GM23338 (cell line): Measurements from ENCODE around the gene LAMC3. TPM values are rescaled to one million over a fixed set of nuclear protein-coding genes. Genes with fewer than 3 reads are reported as not detected.

Experiments used
- ATAC-seq: fragments of 200-7000 bp; cut with Tn5 transposase; 3 replicates; pipeline ENCODE4 v1.9.1; 2020
- DNase-seq: peaks from one replicate; pipeline ENCODE4 v3.0.0-alpha.2; 2015; ENCODE audit warnings: low spot score
- H2AFZ ChIP-seq: fragments of 200-600 bp; sonication (generic); 2 replicates; pipeline ENCODE4 v1.8.0; 2016; ENCODE audit warnings: antibody characterized with exemption, mild to moderate bottlenecking, moderate library complexity
- H3F3A ChIP-seq: fragments of 200-600 bp; sonication (generic); replicated peaks from 2 replicates; pipeline ENCODE4 v1.8.0; 2017; ENCODE audit warnings: antibody characterized with exemption, mixed run types, low read depth
- H3K27ac ChIP-seq: fragments of 200-600 bp; sonication (generic); 2 replicates; pipeline ENCODE4 v1.6.1; 2016; ENCODE audit warnings: low read depth
- H3K27me3 ChIP-seq: fragments of 200-600 bp; sonication (generic); 2 replicates; pipeline ENCODE4 v1.8.0; 2016; ENCODE audit warnings: mild to moderate bottlenecking, mixed run types, moderate library complexity; ENCODE audit not compliant: insufficient read depth
- H3K36me3 ChIP-seq: fragments of 200-600 bp; sonication (generic); 2 replicates; pipeline ENCODE4 v1.8.0; 2016; ENCODE audit warnings: mild to moderate bottlenecking; ENCODE audit not compliant: insufficient read depth
- H3K4me1 ChIP-seq: fragments of 200-600 bp; sonication (generic); 2 replicates; pipeline ENCODE4 v1.8.0; 2016; ENCODE audit warnings: mild to moderate bottlenecking, moderate library complexity; ENCODE audit not compliant: insufficient read depth
- H3K4me2 ChIP-seq: fragments of 200-600 bp; sonication (generic); 2 replicates; pipeline ENCODE4 v1.7.1; 2017; ENCODE audit warnings: mixed run types
- H3K4me3 ChIP-seq: fragments of 200-600 bp; sonication (generic); 2 replicates; pipeline ENCODE4 v1.6.1; 2016; ENCODE audit warnings: mixed run types
- H3K79me2 ChIP-seq: fragments of 200-600 bp; sonication (generic); replicated peaks from 2 replicates; pipeline ENCODE4 v1.8.0; 2017; ENCODE audit warnings: mild to moderate bottlenecking; ENCODE audit not compliant: insufficient read depth
- H3K9me2 ChIP-seq: fragments of 200-600 bp; sonication (generic); 2 replicates; pipeline ENCODE4 v1.8.0; 2017; ENCODE audit not compliant: insufficient read depth
- H4K20me1 ChIP-seq: fragments of 200-600 bp; sonication (generic); replicated peaks from 2 replicates; pipeline ENCODE4 v1.8.0; 2017; ENCODE audit warnings: mild to moderate bottlenecking; ENCODE audit not compliant: insufficient read depth
- H3K27ac Mint-ChIP-seq: 2 replicates; pipeline ENCODE4 v1.8.0; 2020; ENCODE audit warnings: inconsistent platforms, mild to moderate bottlenecking, moderate library complexity, mixed read lengths
- H3K27me3 Mint-ChIP-seq: 3 replicates; pipeline ENCODE4 v1.8.0; 2022; ENCODE audit warnings: low read depth, mild to moderate bottlenecking, moderate library complexity, mixed read lengths, inconsistent platforms; ENCODE audit not compliant: insufficient read depth, poor library complexity
- H3K36me3 Mint-ChIP-seq: 3 replicates; pipeline ENCODE4 v1.8.0; 2021; ENCODE audit warnings: low read depth, mild to moderate bottlenecking, inconsistent platforms, moderate library complexity, mixed read lengths
- H3K4me1 Mint-ChIP-seq: 3 replicates; pipeline ENCODE4 v1.8.0; 2020; ENCODE audit warnings: mild to moderate bottlenecking, inconsistent platforms, mixed read lengths
- H3K4me3 Mint-ChIP-seq: 3 replicates; pipeline ENCODE4 v1.8.0; 2021; ENCODE audit warnings: moderate library complexity, mild to moderate bottlenecking, inconsistent platforms, mixed read lengths
- H3K9me3 Mint-ChIP-seq: 3 replicates; pipeline ENCODE4 v1.8.0; 2020; ENCODE audit warnings: moderate library complexity, mild to moderate bottlenecking, inconsistent platforms, mixed read lengths
- EZH2phosphoT487 ChIP-seq: fragments of 200-600 bp; sonication (generic); IDR thresholded peaks from one replicate; pipeline ENCODE4 v1.8.1; 2018; ENCODE audit warnings: antibody characterized with exemption; ENCODE audit not compliant: unreplicated experiment
- JUNB ChIP-seq: IDR thresholded peaks from one replicate; pipeline ENCODE4 v1.6.1; 2016; ENCODE audit warnings: antibody characterized with exemption; ENCODE audit not compliant: unreplicated experiment
- NANOG ChIP-seq: IDR thresholded peaks from 2 replicates; pipeline ENCODE4 v1.6.1; 2016; ENCODE audit warnings: antibody characterized with exemption, borderline replicate concordance
- POLR2AphosphoS5 ChIP-seq: IDR thresholded peaks from 2 replicates; pipeline ENCODE4 v1.6.1; 2016; ENCODE audit warnings: antibody characterized with exemption, low read depth
- ZNF114 ChIP-seq: fragments of 250-450 bp; sonication (Bioruptor Pico); IDR thresholded peaks from 2 replicates; pipeline ENCODE4 v1.5.0; 2020; ENCODE audit warnings: mild to moderate bottlenecking, moderate library complexity
- ZNF331 ChIP-seq: fragments of 250-450 bp; sonication (Bioruptor Pico); IDR thresholded peaks from 2 replicates; pipeline ENCODE4 v1.5.0; 2020; ENCODE audit warnings: low read depth, mild to moderate bottlenecking, moderate library complexity
- polyA plus RNA-seq: library from polyadenylated mRNA; unstranded; fragments of >200 nt; fragmentation: Nextera tagmentation; extraction: Ambion mirVana; gene quantifications from 2 replicates; pipeline ENCODE4 v1.2.1, GENCODE V29; 2016
- total RNA-seq: library from RNA; depleted of rRNA; stranded (reverse); fragments of >200 nt; shearing (Covaris generic); gene quantifications from 2 replicates; pipeline ENCODE4 v1.2.3, GENCODE V29; 2014
- TF ChIP-seq, protein P1 (sequence below): fragments of 250-450 bp; sonication (Bioruptor Pico); IDR thresholded peaks from 2 replicates; pipeline ENCODE4 v1.5.0; 2020; ENCODE audit warnings: mild to moderate bottlenecking, moderate library complexity
- TF ChIP-seq, protein P2 (sequence below): IDR thresholded peaks from 2 replicates; pipeline ENCODE4 v1.6.1; 2016; ENCODE audit warnings: antibody characterized with exemption
- TF ChIP-seq, protein P3 (sequence below), 2 experiments: fragments of 200-600 bp in 1 of 2; sonication (generic) in 1 of 2; conservative IDR thresholded peaks; 2 replicates each; pipeline versions ENCODE4 v1.5.1 to v1.6.1; 2016 to 2017; ENCODE audit warnings: antibody characterized with exemption in 2 of 2, low read depth in 2 of 2, mild to moderate bottlenecking in 2 of 2, moderate library complexity in 1 of 2

LAMC3 gene
- total and polyA plus RNA-seq, 2 experiments from 2014 or later, result 9.0 to 27.4 TPM

- H3F3A ChIP-seq, result no peaks in the 10 kb centered on the region
- H3K4me1 ChIP-seq, result no peaks in the 10 kb centered on the region
- no peaks in the 10 kb centered on the region for H3K36me3 ChIP-seq
- no peak overlapping the region for H3K4me3 ChIP-seq
- Mint-ChIP-seq H3K27me3 (peaks cover 6% of the 10 kb centered on the region), H3K27ac (no peak overlapping the region), H3K4me1 (peaks cover 5% of the 10 kb centered on the region; the same call in 1 of the 3 replicates), H3K9me3 (no peaks in the 10 kb centered on the region), H3K36me3 (no peaks in the 10 kb centered on the region), H3K4me3 (no peak overlapping the region)
- DNase-seq (no peak), ATAC-seq (no peak)
- H4K20me1 ChIP-seq, result no peaks in the 10 kb centered on the region
- TF ChIP-seq ZNF331 (CRISPR knock-in tag) (no peak), NANOG (no peak), EZH2phosphoT487 (no peak), JUNB (no peak), POLR2AphosphoS5 (no peak)
- no peak overlapping the region for H3K27ac ChIP-seq
- no peak overlapping the region for H2AFZ ChIP-seq
- no peaks in the 10 kb centered on the region for H3K79me2 ChIP-seq
- H3K4me2 ChIP-seq, result no peak overlapping the region
- no peaks in the 10 kb centered on the region for H3K9me2 ChIP-seq
- no peaks in the 10 kb centered on the region for H3K27me3 ChIP-seq
Observed at GRCh38 chr9:130980526-130980925, 28.4 kb upstream of the LAMC3 start.

- Histone ChIP-seq H3K27ac (no peak overlapping the region), H3K4me2 (no peak overlapping the region), H3K9me2 (no peaks in the 10 kb centered on the region), H2AFZ (0 out of 2 replicates have a peak overlapping the region, but pooled peaks have one; percentile 52), H3K36me3 (no peaks in the 10 kb centered on the region), H3K4me1 (no peaks in the 10 kb centered on the region), H3K4me3 (no peak overlapping the region), H3K79me2 (no peaks in the 10 kb centered on the region), H3K27me3 (no peaks in the 10 kb centered on the region), H3F3A (no peaks in the 10 kb centered on the region), H4K20me1 (no peaks in the 10 kb centered on the region)
- no peaks in the 10 kb centered on the region for H3K9me3 Mint-ChIP-seq
- H3K27ac Mint-ChIP-seq, result no peak overlapping the region
- DNase-seq (no peak), ATAC-seq (no peak)
- H3K36me3 Mint-ChIP-seq, result no peaks in the 10 kb centered on the region
- no peak overlapping the region for H3K4me3 Mint-ChIP-seq
- H3K4me1 Mint-ChIP-seq, result peaks cover 5% of the 10 kb centered on the region; the same call in 1 of the 3 replicates
- H3K27me3 Mint-ChIP-seq, result peaks cover 6% of the 10 kb centered on the region
- TF ChIP-seq, protein P1, sequence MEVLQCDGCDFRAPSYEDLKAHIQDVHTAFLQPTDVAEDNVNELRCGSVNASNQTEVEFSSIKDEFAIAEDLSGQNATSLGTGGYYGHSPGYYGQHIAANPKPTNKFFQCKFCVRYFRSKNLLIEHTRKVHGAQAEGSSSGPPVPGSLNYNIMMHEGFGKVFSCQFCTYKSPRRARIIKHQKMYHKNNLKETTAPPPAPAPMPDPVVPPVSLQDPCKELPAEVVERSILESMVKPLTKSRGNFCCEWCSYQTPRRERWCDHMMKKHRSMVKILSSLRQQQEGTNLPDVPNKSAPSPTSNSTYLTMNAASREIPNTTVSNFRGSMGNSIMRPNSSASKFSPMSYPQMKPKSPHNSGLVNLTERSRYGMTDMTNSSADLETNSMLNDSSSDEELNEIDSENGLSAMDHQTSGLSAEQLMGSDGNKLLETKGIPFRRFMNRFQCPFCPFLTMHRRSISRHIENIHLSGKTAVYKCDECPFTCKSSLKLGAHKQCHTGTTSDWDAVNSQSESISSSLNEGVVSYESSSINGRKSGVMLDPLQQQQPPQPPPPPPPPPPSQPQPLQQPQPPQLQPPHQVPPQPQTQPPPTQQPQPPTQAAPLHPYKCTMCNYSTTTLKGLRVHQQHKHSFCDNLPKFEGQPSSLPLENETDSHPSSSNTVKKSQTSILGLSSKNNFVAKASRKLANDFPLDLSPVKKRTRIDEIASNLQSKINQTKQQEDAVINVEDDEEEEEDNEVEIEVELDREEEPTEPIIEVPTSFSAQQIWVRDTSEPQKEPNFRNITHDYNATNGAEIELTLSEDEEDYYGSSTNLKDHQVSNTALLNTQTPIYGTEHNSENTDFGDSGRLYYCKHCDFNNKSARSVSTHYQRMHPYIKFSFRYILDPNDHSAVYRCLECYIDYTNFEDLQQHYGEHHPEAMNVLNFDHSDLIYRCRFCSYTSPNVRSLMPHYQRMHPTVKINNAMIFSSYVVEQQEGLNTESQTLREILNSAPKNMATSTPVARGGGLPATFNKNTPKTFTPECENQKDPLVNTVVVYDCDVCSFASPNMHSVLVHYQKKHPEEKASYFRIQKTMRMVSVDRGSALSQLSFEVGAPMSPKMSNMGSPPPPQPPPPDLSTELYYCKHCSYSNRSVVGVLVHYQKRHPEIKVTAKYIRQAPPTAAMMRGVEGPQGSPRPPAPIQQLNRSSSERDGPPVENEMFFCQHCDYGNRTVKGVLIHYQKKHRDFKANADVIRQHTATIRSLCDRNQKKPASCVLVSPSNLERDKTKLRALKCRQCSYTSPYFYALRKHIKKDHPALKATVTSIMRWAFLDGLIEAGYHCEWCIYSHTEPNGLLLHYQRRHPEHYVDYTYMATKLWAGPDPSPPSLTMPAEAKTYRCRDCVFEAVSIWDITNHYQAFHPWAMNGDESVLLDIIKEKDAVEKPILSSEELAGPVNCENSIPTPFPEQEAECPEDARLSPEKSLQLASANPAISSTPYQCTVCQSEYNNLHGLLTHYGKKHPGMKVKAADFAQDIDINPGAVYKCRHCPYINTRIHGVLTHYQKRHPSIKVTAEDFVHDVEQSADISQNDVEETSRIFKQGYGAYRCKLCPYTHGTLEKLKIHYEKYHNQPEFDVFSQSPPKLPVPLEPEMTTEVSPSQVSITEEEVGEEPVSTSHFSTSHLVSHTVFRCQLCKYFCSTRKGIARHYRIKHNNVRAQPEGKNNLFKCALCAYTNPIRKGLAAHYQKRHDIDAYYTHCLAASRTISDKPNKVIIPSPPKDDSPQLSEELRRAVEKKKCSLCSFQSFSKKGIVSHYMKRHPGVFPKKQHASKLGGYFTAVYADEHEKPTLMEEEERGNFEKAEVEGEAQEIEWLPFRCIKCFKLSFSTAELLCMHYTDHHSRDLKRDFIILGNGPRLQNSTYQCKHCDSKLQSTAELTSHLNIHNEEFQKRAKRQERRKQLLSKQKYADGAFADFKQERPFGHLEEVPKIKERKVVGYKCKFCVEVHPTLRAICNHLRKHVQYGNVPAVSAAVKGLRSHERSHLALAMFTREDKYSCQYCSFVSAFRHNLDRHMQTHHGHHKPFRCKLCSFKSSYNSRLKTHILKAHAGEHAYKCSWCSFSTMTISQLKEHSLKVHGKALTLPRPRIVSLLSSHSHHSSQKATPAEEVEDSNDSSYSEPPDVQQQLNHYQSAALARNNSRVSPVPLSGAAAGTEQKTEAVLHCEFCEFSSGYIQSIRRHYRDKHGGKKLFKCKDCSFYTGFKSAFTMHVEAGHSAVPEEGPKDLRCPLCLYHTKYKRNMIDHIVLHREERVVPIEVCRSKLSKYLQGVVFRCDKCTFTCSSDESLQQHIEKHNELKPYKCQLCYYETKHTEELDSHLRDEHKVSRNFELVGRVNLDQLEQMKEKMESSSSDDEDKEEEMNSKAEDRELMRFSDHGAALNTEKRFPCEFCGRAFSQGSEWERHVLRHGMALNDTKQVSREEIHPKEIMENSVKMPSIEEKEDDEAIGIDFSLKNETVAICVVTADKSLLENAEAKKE (CRISPR knock-in tag), result no peak
- TF ChIP-seq, protein P2, sequence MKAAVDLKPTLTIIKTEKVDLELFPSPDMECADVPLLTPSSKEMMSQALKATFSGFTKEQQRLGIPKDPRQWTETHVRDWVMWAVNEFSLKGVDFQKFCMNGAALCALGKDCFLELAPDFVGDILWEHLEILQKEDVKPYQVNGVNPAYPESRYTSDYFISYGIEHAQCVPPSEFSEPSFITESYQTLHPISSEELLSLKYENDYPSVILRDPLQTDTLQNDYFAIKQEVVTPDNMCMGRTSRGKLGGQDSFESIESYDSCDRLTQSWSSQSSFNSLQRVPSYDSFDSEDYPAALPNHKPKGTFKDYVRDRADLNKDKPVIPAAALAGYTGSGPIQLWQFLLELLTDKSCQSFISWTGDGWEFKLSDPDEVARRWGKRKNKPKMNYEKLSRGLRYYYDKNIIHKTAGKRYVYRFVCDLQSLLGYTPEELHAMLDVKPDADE, result no peak
- TF ChIP-seq, protein P3, sequence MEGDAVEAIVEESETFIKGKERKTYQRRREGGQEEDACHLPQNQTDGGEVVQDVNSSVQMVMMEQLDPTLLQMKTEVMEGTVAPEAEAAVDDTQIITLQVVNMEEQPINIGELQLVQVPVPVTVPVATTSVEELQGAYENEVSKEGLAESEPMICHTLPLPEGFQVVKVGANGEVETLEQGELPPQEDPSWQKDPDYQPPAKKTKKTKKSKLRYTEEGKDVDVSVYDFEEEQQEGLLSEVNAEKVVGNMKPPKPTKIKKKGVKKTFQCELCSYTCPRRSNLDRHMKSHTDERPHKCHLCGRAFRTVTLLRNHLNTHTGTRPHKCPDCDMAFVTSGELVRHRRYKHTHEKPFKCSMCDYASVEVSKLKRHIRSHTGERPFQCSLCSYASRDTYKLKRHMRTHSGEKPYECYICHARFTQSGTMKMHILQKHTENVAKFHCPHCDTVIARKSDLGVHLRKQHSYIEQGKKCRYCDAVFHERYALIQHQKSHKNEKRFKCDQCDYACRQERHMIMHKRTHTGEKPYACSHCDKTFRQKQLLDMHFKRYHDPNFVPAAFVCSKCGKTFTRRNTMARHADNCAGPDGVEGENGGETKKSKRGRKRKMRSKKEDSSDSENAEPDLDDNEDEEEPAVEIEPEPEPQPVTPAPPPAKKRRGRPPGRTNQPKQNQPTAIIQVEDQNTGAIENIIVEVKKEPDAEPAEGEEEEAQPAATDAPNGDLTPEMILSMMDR (conservative IDR thresholded peaks at IDR 0.05; ENCODE audit: low read depth in 2 of 2), result no peak
- no peak for TF ChIP-seq ZNF114 (CRISPR knock-in tag)
- TF ChIP-seq POLR2AphosphoS5, result no peak
Observed at GRCh38 chr9:130981002-130981755, 27.8 kb upstream of the LAMC3 start.
